Endothelial cell (in vitro differentiated cells): ENCODE results near the gene MRPS11. TPM values are rescaled to one million over a fixed set of nuclear protein-coding genes. Genes with fewer than 3 reads are reported as not detected.

ENCODE experiments used
- DNase-seq: peaks from one replicate; pipeline ENCODE4 v3.0.0; 2021; ENCODE audit warnings: low spot score
- H3K27ac Mint-ChIP-seq: one replicate; pipeline ENCODE4 v1.8.0; 2021; ENCODE audit warnings: mixed read lengths, inconsistent platforms; ENCODE audit not compliant: unreplicated experiment
- H3K27me3 Mint-ChIP-seq: one replicate; pipeline ENCODE4 v1.8.0; 2021; ENCODE audit warnings: mild to moderate bottlenecking, moderate library complexity, mixed read lengths, inconsistent platforms; ENCODE audit not compliant: unreplicated experiment
- H3K36me3 Mint-ChIP-seq: one replicate; pipeline ENCODE4 v1.8.0; 2021; ENCODE audit warnings: mild to moderate bottlenecking, low read depth, mixed read lengths, inconsistent platforms; ENCODE audit not compliant: unreplicated experiment
- H3K4me1 Mint-ChIP-seq: one replicate; pipeline ENCODE4 v1.8.0; 2021; ENCODE audit warnings: mild to moderate bottlenecking, mixed read lengths, inconsistent platforms; ENCODE audit not compliant: unreplicated experiment
- H3K4me3 Mint-ChIP-seq: one replicate; pipeline ENCODE4 v1.8.0; 2021; ENCODE audit warnings: mild to moderate bottlenecking, mixed read lengths, inconsistent platforms; ENCODE audit not compliant: unreplicated experiment
- H3K9me3 Mint-ChIP-seq: one replicate; pipeline ENCODE4 v1.8.0; 2021; ENCODE audit warnings: mixed read lengths, inconsistent platforms; ENCODE audit not compliant: unreplicated experiment
- total RNA-seq: library from RNA; stranded (reverse); fragmentation: NEBNext Ultra II Directional; extraction: Animal tissue kit (Norgen Biotek cat#: 25700); gene quantifications from one replicate; pipeline ENCODE4 v1.2.1, GENCODE V29; 2021; ENCODE audit not compliant: unreplicated experiment
- TF ChIP-seq, protein P1 (sequence below): fragments of 200-600 bp; sonication (generic); IDR thresholded peaks from one replicate; pipeline ENCODE4 v1.5.0; 2021; ENCODE audit warnings: antibody characterized with exemption; ENCODE audit not compliant: unreplicated experiment

MRPS11 gene
- total RNA-seq, 1 donor from 2014 or later = 42.9 TPM

DNA sequence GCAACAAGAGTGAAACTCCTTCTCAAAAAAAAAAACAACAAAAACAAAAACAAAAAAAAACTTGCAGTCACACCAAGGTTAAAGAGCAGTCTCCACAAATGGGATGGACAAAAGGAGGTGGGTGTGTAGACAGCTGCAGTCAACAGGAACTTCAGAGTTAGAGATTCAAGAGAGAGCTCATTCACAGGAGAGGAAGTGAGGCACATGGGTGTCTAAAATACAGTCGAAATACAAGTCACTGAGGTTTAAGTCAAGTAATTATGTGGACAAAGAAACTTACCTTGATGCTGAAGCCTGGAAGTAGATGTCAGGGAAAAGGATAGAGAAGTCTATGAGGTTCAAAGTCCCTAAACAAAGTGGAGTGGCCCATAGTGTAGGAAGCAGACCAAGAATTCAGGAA is 14.8 kb downstream of the MRPS11 start:
- Mint-ChIP-seq H3K27me3 (peaks cover 6% of the 10 kb centered on the region), H3K36me3 (peaks cover 9% of the 10 kb centered on the region), H3K27ac (no peak overlapping the region), H3K4me1 (peaks cover 10% of the 10 kb centered on the region), H3K4me3 (no peak overlapping the region), H3K9me3 (no peaks in the 10 kb centered on the region)
- DNase-seq = no peak
- TF ChIP-seq, protein P1, sequence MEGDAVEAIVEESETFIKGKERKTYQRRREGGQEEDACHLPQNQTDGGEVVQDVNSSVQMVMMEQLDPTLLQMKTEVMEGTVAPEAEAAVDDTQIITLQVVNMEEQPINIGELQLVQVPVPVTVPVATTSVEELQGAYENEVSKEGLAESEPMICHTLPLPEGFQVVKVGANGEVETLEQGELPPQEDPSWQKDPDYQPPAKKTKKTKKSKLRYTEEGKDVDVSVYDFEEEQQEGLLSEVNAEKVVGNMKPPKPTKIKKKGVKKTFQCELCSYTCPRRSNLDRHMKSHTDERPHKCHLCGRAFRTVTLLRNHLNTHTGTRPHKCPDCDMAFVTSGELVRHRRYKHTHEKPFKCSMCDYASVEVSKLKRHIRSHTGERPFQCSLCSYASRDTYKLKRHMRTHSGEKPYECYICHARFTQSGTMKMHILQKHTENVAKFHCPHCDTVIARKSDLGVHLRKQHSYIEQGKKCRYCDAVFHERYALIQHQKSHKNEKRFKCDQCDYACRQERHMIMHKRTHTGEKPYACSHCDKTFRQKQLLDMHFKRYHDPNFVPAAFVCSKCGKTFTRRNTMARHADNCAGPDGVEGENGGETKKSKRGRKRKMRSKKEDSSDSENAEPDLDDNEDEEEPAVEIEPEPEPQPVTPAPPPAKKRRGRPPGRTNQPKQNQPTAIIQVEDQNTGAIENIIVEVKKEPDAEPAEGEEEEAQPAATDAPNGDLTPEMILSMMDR = no peak

DNA sequence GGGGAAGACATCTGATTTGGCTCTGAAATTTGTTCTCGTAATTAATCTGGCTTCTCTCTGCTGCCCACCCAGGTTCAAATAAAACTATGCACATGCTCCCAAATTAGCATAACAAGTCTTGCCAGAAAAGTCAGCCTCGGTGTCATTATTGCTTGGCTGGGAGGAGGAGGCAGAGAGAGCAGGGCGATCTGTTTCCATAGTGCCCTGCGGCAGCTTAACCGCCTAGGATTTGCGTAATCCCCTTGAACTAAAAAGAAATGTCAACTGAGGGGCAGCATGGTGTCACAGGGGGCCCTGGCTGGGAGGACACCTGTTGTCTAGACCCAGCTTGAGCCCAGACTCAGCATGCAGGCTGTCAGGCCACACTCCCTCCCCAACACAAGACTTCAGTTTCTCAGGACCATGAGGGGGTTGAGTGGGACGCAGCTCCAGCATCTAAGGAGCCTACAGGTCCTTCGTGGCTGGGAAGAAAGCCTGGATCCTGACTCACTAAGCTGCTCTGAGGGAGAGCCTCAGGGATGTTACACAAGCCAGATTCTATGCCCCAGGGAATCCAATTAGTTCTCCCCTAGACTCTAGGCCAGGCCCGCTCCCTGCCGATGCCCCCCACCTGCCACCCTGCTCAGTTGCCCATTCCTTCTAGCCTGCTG is 17.3 kb downstream of the MRPS11 start:
- H3K9me3 Mint-ChIP-seq = no peaks in the 10 kb centered on the region
- no peak overlapping the region for H3K27ac Mint-ChIP-seq
- no peak overlapping the region for H3K4me3 Mint-ChIP-seq
- H3K27me3 Mint-ChIP-seq = peaks cover 6% of the 10 kb centered on the region
- peaks cover 10% of the 10 kb centered on the region for H3K4me1 Mint-ChIP-seq
- no peaks in the 10 kb centered on the region for H3K36me3 Mint-ChIP-seq
- no peak for DNase-seq
- TF ChIP-seq, protein P1 = no peak

DNA sequence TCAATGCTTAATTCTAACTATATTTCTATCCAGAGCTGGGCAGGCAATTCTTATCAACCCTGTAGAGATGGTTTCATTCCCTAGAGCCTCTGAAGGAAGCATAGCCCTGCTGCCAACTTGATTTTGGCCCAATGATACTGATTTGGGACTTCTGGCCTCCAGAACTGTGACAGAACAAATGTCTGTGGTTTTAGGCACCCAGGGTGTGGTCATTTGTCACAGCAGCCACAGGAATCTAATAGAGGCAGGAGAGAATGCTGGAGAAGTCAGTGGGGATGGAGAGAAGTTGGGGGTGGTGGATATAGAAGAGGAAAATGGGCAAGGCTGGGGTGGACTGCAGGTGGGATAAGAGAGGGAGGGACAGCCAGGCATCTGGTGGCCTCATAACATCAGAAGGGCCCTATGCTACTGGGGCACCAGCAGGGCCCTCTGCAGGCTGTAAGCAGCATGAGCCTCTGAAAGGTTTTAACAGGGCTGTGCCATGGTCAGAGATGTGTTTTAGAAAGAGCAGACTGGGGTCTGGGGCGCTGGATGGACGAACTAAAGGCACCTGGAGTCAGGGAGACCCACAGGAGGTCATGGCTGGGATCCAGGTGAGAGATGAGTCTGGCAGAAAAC is 19.8 kb downstream of the MRPS11 start:
- Mint-ChIP-seq H3K9me3 (no peaks in the 10 kb centered on the region), H3K4me1 (peaks cover 3% of the 10 kb centered on the region), H3K4me3 (no peak overlapping the region), H3K27ac (no peak overlapping the region), H3K36me3 (no peaks in the 10 kb centered on the region), H3K27me3 (no peaks in the 10 kb centered on the region)
- TF ChIP-seq, protein P1 = no peak
- DNase-seq = no peak

DNA sequence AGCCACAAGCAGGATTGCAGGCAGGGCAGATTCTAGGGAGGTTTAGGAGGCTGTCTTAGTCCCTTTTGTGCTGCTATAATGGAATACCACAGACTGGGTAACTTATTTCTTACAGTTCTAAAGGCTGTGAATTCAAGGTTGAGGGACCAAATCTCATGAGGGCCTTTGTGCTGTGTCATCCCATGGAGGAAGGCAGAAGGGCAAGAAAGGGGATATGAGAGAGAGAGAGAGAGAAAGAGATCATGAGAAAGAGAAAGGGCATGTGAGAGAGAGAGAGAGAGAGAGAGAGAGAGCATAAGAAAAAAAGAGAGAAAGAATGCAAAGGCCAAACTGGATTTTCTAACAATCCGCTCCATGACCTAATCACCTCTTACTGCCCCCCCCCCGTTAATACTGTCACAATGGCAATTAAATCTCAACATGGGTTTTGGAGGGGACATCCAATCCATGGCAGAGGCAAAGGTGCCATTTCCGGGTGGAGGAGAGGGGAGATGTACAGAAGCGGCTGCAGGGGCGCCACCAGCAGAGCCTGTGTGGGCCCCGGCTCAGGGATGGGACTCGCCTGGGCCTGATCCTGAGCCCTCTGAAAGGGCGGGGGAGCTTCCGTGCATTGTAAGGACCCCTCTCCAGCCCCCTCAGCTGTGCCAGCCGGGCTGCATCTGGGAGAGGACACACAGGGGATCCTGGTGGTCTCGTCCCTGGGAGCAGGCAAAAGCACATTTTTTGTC is 20.5 kb downstream of the MRPS11 start:
- Mint-ChIP-seq H3K4me1 (no peaks in the 10 kb centered on the region), H3K4me3 (no peak overlapping the region)

More for the DNA sequence above, 20.5 kb downstream of the MRPS11 start:
- TF ChIP-seq, protein P1 = no peak
- Mint-ChIP-seq H3K27me3 (no peaks in the 10 kb centered on the region), H3K36me3 (no peaks in the 10 kb centered on the region), H3K27ac (no peak overlapping the region), H3K9me3 (no peaks in the 10 kb centered on the region)
- DNase-seq = no peak
